IMR-90 (cell line): ENCODE measurements around the gene PTGDR2. TPM values are rescaled to one million over a fixed set of nuclear protein-coding genes. Genes with fewer than 3 reads are reported as not detected.

ENCODE experiments used
- ATAC-seq: fragments of 200-7000 bp; cut with Tn5 transposase; 2 replicates; pipeline ENCODE4 v1.9.1; 2020; ENCODE audit warnings: low read depth, mild to moderate bottlenecking, moderate library complexity
- BruUV-seq: library from RNA; stranded (reverse); fragments of 400-500 nt; replicated peaks from 2 replicates; lab custom pipeline; 2021; lab: Mats Ljungman, UMichigan
- CTCF ChIA-PET: fragments of 300-600 bp; formaldehyde crosslinking; extraction: SDS; loops from one replicate; lab custom pipeline; 2021; ENCODE audit warnings: antibody characterized with exemption; lab: Yijun Ruan, JAX
- POLR2A ChIA-PET: fragments of 300-600 bp; sonication (Branson Sonifier 250); formaldehyde crosslinking; loops from one replicate; lab custom pipeline; 2022; ENCODE audit warnings: antibody characterized with exemption; ENCODE audit not compliant: unreplicated experiment; lab: Charles Lee
- DNase-seq: peaks from one replicate; pipeline ENCODE4 v3.0.0; 2013
- H2AFZ ChIP-seq: replicated peaks from 2 replicates; pipeline ENCODE3; 2013; ENCODE audit warnings: low read length, mild to moderate bottlenecking; ENCODE audit not compliant: poor library complexity
- H2AK5ac ChIP-seq: 2 replicates; pipeline ENCODE4 v1.6.1; 2013; ENCODE audit warnings: low read depth, low read length, inconsistent platforms
- H2AK9ac ChIP-seq: replicated peaks from 2 replicates; pipeline ENCODE3; 2013; ENCODE audit warnings: mild to moderate bottlenecking, low read depth, low read length, moderate library complexity; ENCODE audit not compliant: poor library complexity
- H2BK120ac ChIP-seq: 2 replicates; pipeline ENCODE4 v1.6.1; 2013; ENCODE audit warnings: low read depth, low read length, inconsistent platforms
- H2BK15ac ChIP-seq: 3 replicates; pipeline ENCODE4 v1.6.1; 2013; ENCODE audit warnings: low read depth, low read length, inconsistent platforms
- H2BK20ac ChIP-seq: 2 replicates; pipeline ENCODE4 v1.6.1; 2013; ENCODE audit warnings: low read depth, mild to moderate bottlenecking, inconsistent platforms, low read length, moderate library complexity
- H2BK5ac ChIP-seq: 2 replicates; pipeline ENCODE4 v1.6.1; 2013; ENCODE audit warnings: mild to moderate bottlenecking, low read depth, low read length, inconsistent platforms; ENCODE audit not compliant: poor library complexity, severe bottlenecking
- H3K14ac ChIP-seq: replicated peaks from 2 replicates; pipeline ENCODE4 v1.6.1; 2013; ENCODE audit warnings: low read depth, low read length, inconsistent platforms
- H3K18ac ChIP-seq: 2 replicates; pipeline ENCODE4 v1.6.1; 2013; ENCODE audit warnings: low read depth, low read length, control low read depth
- H3K23ac ChIP-seq: 2 replicates; pipeline ENCODE4 v1.6.1; 2013; ENCODE audit warnings: low read depth, low read length, inconsistent platforms
- H3K27ac ChIP-seq: 2 replicates; pipeline ENCODE4 v1.5.1; 2013; ENCODE audit warnings: mild to moderate bottlenecking, control low read depth, low read length; ENCODE audit not compliant: insufficient read depth
- H3K27me3 ChIP-seq: 2 replicates; pipeline ENCODE4 v1.6.1; 2013; ENCODE audit warnings: low read length; ENCODE audit not compliant: control insufficient read depth, insufficient read depth
- H3K36me3 ChIP-seq: 2 replicates; pipeline ENCODE4 v1.6.1; 2013; ENCODE audit warnings: low read length, mixed read lengths; ENCODE audit not compliant: control insufficient read depth, insufficient read depth
- H3K4ac ChIP-seq: 2 replicates; pipeline ENCODE4 v1.6.1; 2013; ENCODE audit warnings: low read depth, low read length, inconsistent platforms
- H3K4me1 ChIP-seq: 2 replicates; pipeline ENCODE4 v1.6.1; 2013; ENCODE audit warnings: low read length, mixed read lengths; ENCODE audit not compliant: control insufficient read depth, insufficient read depth
- H3K4me2 ChIP-seq: 2 replicates; pipeline ENCODE4 v1.6.1; 2013; ENCODE audit warnings: low read depth, mild to moderate bottlenecking, control low read depth, low read length, moderate library complexity
- H3K4me3 ChIP-seq: 2 replicates; pipeline ENCODE4 v1.5.1; 2013; ENCODE audit warnings: low read depth, mild to moderate bottlenecking, control low read depth, low read length, moderate library complexity; ENCODE audit not compliant: insufficient read depth
- H3K56ac ChIP-seq: 2 replicates; pipeline ENCODE4 v1.6.1; 2013; ENCODE audit warnings: low read length, inconsistent platforms; ENCODE audit not compliant: insufficient read depth; ENCODE audit errors: extremely low read depth
- H3K79me1 ChIP-seq, 2 experiments: 2 replicates each; pipeline ENCODE4 v1.6.1; 2013; ENCODE audit warnings: low read length in 2 of 2, inconsistent platforms in 1 of 2, low read depth in 1 of 2
- H3K9ac ChIP-seq: 2 replicates; pipeline ENCODE4 v1.6.1; 2013; ENCODE audit warnings: low read depth, low read length, control low read depth
- H3K9me1 ChIP-seq: 2 replicates; pipeline ENCODE4 v1.6.1; 2013; ENCODE audit warnings: low read length, inconsistent platforms; ENCODE audit not compliant: insufficient read depth
- H3K9me3 ChIP-seq: 2 replicates; pipeline ENCODE4 v1.6.1; 2013; ENCODE audit warnings: low read length; ENCODE audit not compliant: control insufficient read depth, insufficient read depth
- H4K20me1 ChIP-seq: 2 replicates; pipeline ENCODE4 v1.6.1; 2013; ENCODE audit warnings: low read length, inconsistent platforms; ENCODE audit not compliant: insufficient read depth
- H4K5ac ChIP-seq: 2 replicates; pipeline ENCODE4 v1.6.1; 2013; ENCODE audit warnings: mild to moderate bottlenecking, low read depth, low read length, control low read depth
- H4K8ac ChIP-seq, 2 experiments: 2 replicates each; pipeline ENCODE4 v1.6.1; 2013; ENCODE audit warnings: low read depth in 2 of 2, low read length in 2 of 2, control low read depth in 1 of 2, inconsistent platforms in 1 of 2
- H4K91ac ChIP-seq: 2 replicates; pipeline ENCODE4 v1.6.1; 2013; ENCODE audit warnings: low read depth, low read length, inconsistent platforms; ENCODE audit not compliant: insufficient read depth
- BHLHE40 ChIP-seq: fragments of 150-350 bp; IDR thresholded peaks from 2 replicates; pipeline ENCODE4 v1.6.1; 2016; ENCODE audit warnings: mild to moderate bottlenecking, low read depth, low read length
- CHD1 ChIP-seq: IDR thresholded peaks from 2 replicates; pipeline ENCODE4 v1.6.1; 2012; ENCODE audit warnings: low read depth, low read length, improper control_type of control experiment
- CTCF ChIP-seq: conservative IDR thresholded peaks from 2 replicates; pipeline ENCODE4 v1.5.1; 2012; ENCODE audit warnings: mild to moderate bottlenecking, low read depth, low read length, improper control_type of control experiment
- ELK1 ChIP-seq: fragments of 150-350 bp; IDR thresholded peaks from 2 replicates; pipeline ENCODE4 v1.6.1; 2016; ENCODE audit warnings: low read depth, mild to moderate bottlenecking, low read length, moderate library complexity, borderline replicate concordance
- FOS ChIP-seq: fragments of 150-350 bp; IDR thresholded peaks from 2 replicates; pipeline ENCODE4 v1.6.1; 2016; ENCODE audit warnings: low read depth, low read length
- MAFK ChIP-seq: IDR thresholded peaks from 2 replicates; pipeline ENCODE4 v1.6.1; 2012; ENCODE audit warnings: low read depth, low read length, improper control_type of control experiment
- MXI1 ChIP-seq: IDR thresholded peaks from 2 replicates; pipeline ENCODE4 v1.6.1; 2012; ENCODE audit warnings: low read depth, mild to moderate bottlenecking, low read length, moderate library complexity, borderline replicate concordance
- RAD21 ChIP-seq: IDR thresholded peaks from 2 replicates; pipeline ENCODE4 v1.6.1; 2012; ENCODE audit warnings: low read length, improper control_type of control experiment
- RCOR1 ChIP-seq: IDR thresholded peaks from 2 replicates; pipeline ENCODE4 v1.6.1; 2012; ENCODE audit warnings: mild to moderate bottlenecking, low read length, improper control_type of control experiment; ENCODE audit not compliant: insufficient replicate concordance
- RFX5 ChIP-seq: IDR thresholded peaks from 2 replicates; pipeline ENCODE4 v1.8.0; 2012; ENCODE audit warnings: low read depth, mild to moderate bottlenecking, low read length, moderate library complexity
- WGBS, 2 experiments: methylation state at CpG; one replicate each; pipeline versions ENCODE4 v1.1.5 to v1.1.7; 2013; ENCODE audit warnings: missing lambda C conversion rate in 2 of 2; ENCODE audit not compliant: insufficient read length in 1 of 2; ENCODE audit errors: extremely low coverage in 2 of 2; 5-methylcytosine and 5-hydroxymethylcytosine counted together
- dilution Hi-C: fragments of 300-500 bp; cut with HindIII; formaldehyde crosslinking; loops from one replicate; pipeline ENCODE4 v1.14.3; 2018; ENCODE audit warnings: low sequenced_read_pairs; ENCODE audit not compliant: unreplicated experiment
- in situ Hi-C: fragments of 300-500 bp; cut with MboI; formaldehyde crosslinking; loops from 3 replicates; pipeline ENCODE4 v1.14.3; 2019; ENCODE audit warnings: low sequenced_read_pairs, inconsistent platforms, mixed read lengths
- intact Hi-C: fragments of 100-400 bp; cut with micrococcal nuclease; formaldehyde crosslinking; loops from 2 replicates; pipeline ENCODE4 v1.10.0; 2022
- polyA plus RNA-seq, 3 experiments: library from polyadenylated mRNA; depleted of rRNA; stranded (reverse); fragments of >200 nt; gene quantifications; 2 replicates each; pipeline ENCODE4 v1.2.3, GENCODE V29; 2012; ENCODE audit warnings: low replicate concordance in 1 of 3
- total RNA-seq: library from RNA; depleted of rRNA; stranded (reverse); fragments of >200 nt; gene quantifications from 2 replicates; pipeline ENCODE4 v1.2.3, GENCODE V29; 2012

The PTGDR2 gene
- total and polyA plus RNA-seq, 2 of the 4 experiments (the other 2 are of a cell fraction) = under 0.01 to 0.12 TPM

- no peak overlapping the region for H3K14ac ChIP-seq
- no peak for DNase-seq
- H3K27me3 ChIP-seq = no peaks in the 10 kb centered on the region; the same call in none of the 2 replicates
- H2AK5ac ChIP-seq = peak overlapping the region; percentile 20; the same call in 1 of the 2 replicates
- H3K23ac ChIP-seq = no peak overlapping the region
- H2BK15ac ChIP-seq = 0 out of 3 replicates have a peak overlapping the region, but pooled peaks have one; percentile 93
- no TSS peak for BruUV-seq
- ATAC-seq = no peak
- no peaks in the 10 kb centered on the region for H4K20me1 ChIP-seq
- peak overlapping the region; percentile 66; the same call in 1 of the 2 replicates for H2BK20ac ChIP-seq
- in situ Hi-C loops = no loop called here
- 0 out of 2 replicates have a peak overlapping the region, but pooled peaks have one; percentile 89 for H2BK120ac ChIP-seq
- H3K79me1 ChIP-seq = 0 out of 4 replicates have a peak, but pooled peaks cover 0 to 3% of the 10 kb centered on the region in 2 experiments
- no peak overlapping the region for H3K4me2 ChIP-seq
- H3K18ac ChIP-seq = no peak overlapping the region
- WGBS, 2 experiments = 62% methylated on average over 4 of the region's 13 CpGs; no CpG with 5 or more reads in 1 of the 2 experiments
- intact Hi-C loops = no loop called here
- ChIA-PET CTCF (interaction anchor here (1.5 to 2.5 kb wide), 2 partner anchors 17 to 39 kb away, joined by 5 to 11 read pairs; no protein-coding TSS in a partner anchor), POLR2A (no interaction called here)
- H4K8ac ChIP-seq = peak overlapping the region in 1 of 2 experiments; percentile 10; a peak in 1 of 4 replicates
- no peaks in the 10 kb centered on the region for H3K9me3 ChIP-seq
- H3K9me1 ChIP-seq = peaks cover 23% of the 10 kb centered on the region
- dilution Hi-C loops = no loop called here
- no peak overlapping the region for H3K56ac ChIP-seq
- no peak overlapping the region for H2BK5ac ChIP-seq
- no peaks in the 10 kb centered on the region for H3K36me3 ChIP-seq
- H3K4me3 ChIP-seq = no peak overlapping the region
- no peak for TF ChIP-seq ELK1
- TF ChIP-seq RCOR1 = no peak
- TF ChIP-seq FOS = no peak
- TF ChIP-seq CTCF = no peak
- no peak for TF ChIP-seq CHD1
- no peak for TF ChIP-seq MAFK
- no peak for TF ChIP-seq RFX5
- TF ChIP-seq MXI1 = no peak
- TF ChIP-seq RAD21 = no peak
- TF ChIP-seq BHLHE40 = no peak
- H3K9ac ChIP-seq = no peak overlapping the region
- H4K5ac ChIP-seq = 0 out of 2 replicates have a peak overlapping the region, but pooled peaks have one; percentile 2
- peak overlapping the region; percentile 97; the same call in 1 of the 2 replicates for H4K91ac ChIP-seq
- H3K4ac ChIP-seq = peak overlapping the region; percentile 10; the same call in 1 of the 2 replicates
- H3K27ac ChIP-seq = no peak overlapping the region
- no peak overlapping the region for H2AK9ac ChIP-seq
- peaks cover 22% of the 10 kb centered on the region for H3K4me1 ChIP-seq
- peak overlapping the region; percentile 18 for H2AFZ ChIP-seq
These were observed 15.1 kb upstream of the PTGDR2 start for GRCh38 chr11:60870733-60871377.
